Endothelial cell of umbilical vein (primary cell): ENCODE data around the gene RAB2B. TPM values are rescaled to one million over a fixed set of nuclear protein-coding genes. Genes with fewer than 3 reads are reported as not detected.

Experiments used
- BruUV-seq: library from RNA; stranded (reverse); fragments of 400-500 nt; replicated peaks from 2 replicates; lab custom pipeline; 2021; lab: Mats Ljungman, UMichigan
- CTCF ChIA-PET: fragments of 300-600, 350-600 bp; sonication (Branson Sonifier 250); formaldehyde crosslinking; loops from one replicate; lab custom pipeline; 2021; ENCODE audit warnings: antibody characterized with exemption, inconsistent platforms; lab: Charles Lee
- POLR2A ChIA-PET: fragments of 300-600, 350-600 bp; sonication (Branson Sonifier 250); formaldehyde crosslinking; loops from one replicate; lab custom pipeline; 2021; ENCODE audit warnings: antibody characterized with exemption, inconsistent platforms; lab: Charles Lee
- DNase-seq: peaks from one replicate; pipeline ENCODE4 v3.0.0-alpha.2; 2011; ENCODE audit warnings: low read depth, low spot score
- FAIRE-seq: peaks from 2 replicates; lab custom pipeline; 2011; peaks lifted over from hg19 to GRCh38; lab: Jason Lieb, UNC
- H2AFZ ChIP-seq: 2 replicates; pipeline ENCODE4 v1.6.0; 2012; ENCODE audit warnings: low read depth, low read length, control low read depth, inconsistent platforms
- H3K27ac ChIP-seq: 2 replicates; pipeline ENCODE4 v1.5.1; 2011; ENCODE audit warnings: low read depth, mild to moderate bottlenecking, control low read depth, low read length, moderate library complexity; ENCODE audit not compliant: insufficient read depth
- H3K27me3 ChIP-seq, 2 experiments: 2 replicates each; pipeline versions ENCODE4 v1.6.0 to v1.6.1; 2011; ENCODE audit warnings: low read length in 2 of 2, mixed read lengths in 1 of 2; ENCODE audit not compliant: control insufficient read depth in 2 of 2, insufficient read depth in 2 of 2
- H3K36me3 ChIP-seq, 2 experiments: 2 replicates in 1 of 2; 3 replicates in 1 of 2; pipeline ENCODE4 v1.5.1; 2011; ENCODE audit warnings: low read length in 2 of 2, mild to moderate bottlenecking in 1 of 2, moderate library complexity in 1 of 2; ENCODE audit not compliant: control insufficient read depth in 2 of 2, insufficient read depth in 2 of 2; ENCODE audit errors: extremely low read depth in 1 of 2
- H3K4me1 ChIP-seq: 3 replicates; pipeline ENCODE4 v1.5.1; 2011; ENCODE audit warnings: mild to moderate bottlenecking, low read length; ENCODE audit not compliant: control insufficient read depth, insufficient read depth; ENCODE audit errors: extremely low read depth
- H3K4me2 ChIP-seq: 2 replicates; pipeline ENCODE4 v1.6.1; 2011; ENCODE audit warnings: low read length, control low read depth, mixed read lengths; ENCODE audit not compliant: insufficient read depth
- H3K4me3 ChIP-seq, 3 experiments: fragments of 200-600 bp in 1 of 3; sonication (generic), shearing (Covaris generic) in 1 of 3; replicated peaks in 1 of 3; 2 replicates each; pipeline ENCODE4 v1.5.1; 2011 to 2016; ENCODE audit warnings: control low read depth in 3 of 3, low read length in 3 of 3, mild to moderate bottlenecking in 2 of 3, inconsistent platforms in 1 of 3, low read depth in 1 of 3, moderate library complexity in 1 of 3; ENCODE audit not compliant: insufficient read depth in 1 of 3
- H3K79me2 ChIP-seq: 2 replicates; pipeline ENCODE4 v1.6.0; 2012; ENCODE audit warnings: low read length, inconsistent platforms; ENCODE audit not compliant: control insufficient read depth, insufficient read depth
- H3K9ac ChIP-seq: replicated peaks from 2 replicates; pipeline ENCODE3; 2011; ENCODE audit warnings: low read length, control low read depth; ENCODE audit not compliant: insufficient read depth; ENCODE audit errors: extremely low read depth
- H3K9me1 ChIP-seq: replicated peaks from 3 replicates; pipeline ENCODE4 v1.6.0; 2011; ENCODE audit warnings: mild to moderate bottlenecking, low read length; ENCODE audit not compliant: control insufficient read depth, insufficient read depth; ENCODE audit errors: extremely low read depth
- H3K9me3 ChIP-seq: replicated peaks from 2 replicates; pipeline ENCODE4 v1.5.1; 2012; ENCODE audit warnings: low read length, inconsistent platforms; ENCODE audit not compliant: control insufficient read depth, insufficient read depth
- H4K20me1 ChIP-seq: replicated peaks from 2 replicates; pipeline ENCODE3; 2011; ENCODE audit warnings: mild to moderate bottlenecking, low read length; ENCODE audit not compliant: control insufficient read depth, insufficient read depth; ENCODE audit errors: extremely low read depth
- CTCF ChIP-seq, 2 donors: IDR thresholded peaks; 1 replicate in 1 of 2; 2 replicates in 1 of 2; pipeline ENCODE4 v1.5.1; 2011; ENCODE audit warnings: low read length in 2 of 2, mild to moderate bottlenecking in 2 of 2, moderate library complexity in 2 of 2, control low read depth in 1 of 2, inconsistent platforms in 1 of 2, low read depth in 1 of 2; ENCODE audit not compliant: insufficient read depth in 1 of 2; ENCODE audit errors: extremely low read depth in 1 of 2
- EZH2 ChIP-seq: IDR thresholded peaks from 2 replicates; pipeline ENCODE4 v1.6.1; 2012; ENCODE audit warnings: borderline replicate concordance, low read depth, mild to moderate bottlenecking, moderate library complexity, low read length, inconsistent platforms; ENCODE audit not compliant: severe bottlenecking
- FOS ChIP-seq: IDR thresholded peaks from 2 replicates; pipeline ENCODE4 v1.6.1; 2011; ENCODE audit warnings: mild to moderate bottlenecking, low read length, moderate library complexity, borderline replicate concordance; ENCODE audit not compliant: insufficient read depth
- GATA2 ChIP-seq: IDR thresholded peaks from 2 replicates; pipeline ENCODE4 v1.7.0; 2011; ENCODE audit warnings: low read depth, mild to moderate bottlenecking, moderate library complexity, mixed read lengths, low read length; ENCODE audit not compliant: insufficient read length, insufficient read depth
- JUN ChIP-seq: IDR thresholded peaks from 2 replicates; pipeline ENCODE4 v1.6.1; 2011; ENCODE audit warnings: borderline replicate concordance, low read depth; ENCODE audit not compliant: insufficient read length, insufficient read depth
- MAX ChIP-seq: IDR thresholded peaks from 2 replicates; pipeline ENCODE4 v1.6.1; 2011; ENCODE audit not compliant: insufficient read depth, insufficient read length
- MYC ChIP-seq: IDR thresholded peaks from one replicate; pipeline ENCODE4 v1.6.1; 2011; ENCODE audit warnings: mild to moderate bottlenecking, low read depth, low read length
- POLR2A ChIP-seq: IDR thresholded peaks from 2 replicates; pipeline ENCODE4 v1.6.1; 2012; ENCODE audit warnings: low read depth, mild to moderate bottlenecking, control low read depth, low read length
- POLR2AphosphoS5 ChIP-seq: IDR thresholded peaks from 2 replicates; pipeline ENCODE4 v1.6.1; 2012; ENCODE audit warnings: low read depth, mild to moderate bottlenecking, control low read depth, low read length, moderate library complexity; ENCODE audit not compliant: insufficient read depth
- dilution Hi-C: fragments of 300-500 bp; cut with MboI; formaldehyde crosslinking; loops from one replicate; pipeline ENCODE4 v1.15.0; 2019; ENCODE audit warnings: low sequenced_read_pairs; ENCODE audit not compliant: extremely low pct_ligation_motif_present
- intact Hi-C: fragments of 100-400 bp; cut with micrococcal nuclease; formaldehyde crosslinking; loops from one replicate; pipeline ENCODE4 v1.10.0; 2022
- polyA plus RNA-seq, 4 experiments: library from polyadenylated mRNA; depleted of rRNA in 3 of 4; stranded (reverse) in 3 of 4; unstranded in 1 of 4; fragments of >200 nt; gene quantifications; 2 replicates each; pipeline versions ENCODE4 v1.2.1 to v1.2.3, GENCODE V29; 2011 to 2012; ENCODE audit warnings: missing spikeins in 1 of 4
- total RNA-seq: library from RNA; stranded (reverse); gene quantifications from 2 replicates; pipeline ENCODE4 v1.2.3, GENCODE V29; 2021

RAB2B gene
- total and polyA plus RNA-seq, 2 donors (not counting 3 experiments of a cell fraction or from before 2014, with no cell fraction given) = 27.9 to 29.1 TPM

GRCh38 chr14:21503376-21503775, 26.6 kb upstream of the RAB2B start:
- H3K9me3 ChIP-seq = no peaks in the 10 kb centered on the region
- intact Hi-C loops (no loop called here), dilution Hi-C loops (no loop called here)
- DNase-seq (no peak), FAIRE-seq (no peak)
- H3K79me2 ChIP-seq = peaks cover 45% of the 10 kb centered on the region
- H3K9ac ChIP-seq = no peak overlapping the region
- no peak overlapping the region for H2AFZ ChIP-seq
- peaks cover 18 to 30% of the 10 kb centered on the region in 2 experiments for H3K36me3 ChIP-seq
- no peak overlapping the region for H3K27ac ChIP-seq
- ChIA-PET POLR2A (no interaction called here), CTCF (interaction anchor here (1.6 kb wide), 1 partner anchor 26 kb away, joined by 5 read pairs; the partner anchor contains the start of genes RAB2B and TOX4)
- TF ChIP-seq MYC (no peak), CTCF (IDR thresholded peaks at IDR 0.05; ENCODE audit: extremely low read depth in 1 of 2, insufficient read depth in 1 of 2, low read depth in 1 of 2, low read length in 2 of 2) (no peak), MAX (no peak), EZH2 (no peak), GATA2 (no peak), JUN (no peak), POLR2AphosphoS5 (no peak), POLR2A (no peak), FOS (no peak)
- no peaks in the 10 kb centered on the region for H3K9me1 ChIP-seq
- no peak overlapping the region for H3K4me3 ChIP-seq
- H4K20me1 ChIP-seq = no peaks in the 10 kb centered on the region
- H3K27me3 ChIP-seq = no peaks in the 10 kb centered on the region
- H3K4me2 ChIP-seq = no peak overlapping the region
- H3K4me1 ChIP-seq = no peaks in the 10 kb centered on the region
- BruUV-seq = no TSS peak
